Jurkat, Clone E6-1 (cell line): Measurements from ENCODE around the gene SH3BP5.

Experiments
- DNase-seq: peaks from one replicate; pipeline ENCODE4 v3.0.0-alpha.2; 2011; ENCODE audit warnings: low read depth, low spot score
- H3K4me3 ChIP-seq: 2 replicates; pipeline ENCODE4 v1.5.1; 2011; ENCODE audit warnings: mild to moderate bottlenecking, low read length, control low read depth, moderate library complexity

SH3BP5 gene

DNA sequence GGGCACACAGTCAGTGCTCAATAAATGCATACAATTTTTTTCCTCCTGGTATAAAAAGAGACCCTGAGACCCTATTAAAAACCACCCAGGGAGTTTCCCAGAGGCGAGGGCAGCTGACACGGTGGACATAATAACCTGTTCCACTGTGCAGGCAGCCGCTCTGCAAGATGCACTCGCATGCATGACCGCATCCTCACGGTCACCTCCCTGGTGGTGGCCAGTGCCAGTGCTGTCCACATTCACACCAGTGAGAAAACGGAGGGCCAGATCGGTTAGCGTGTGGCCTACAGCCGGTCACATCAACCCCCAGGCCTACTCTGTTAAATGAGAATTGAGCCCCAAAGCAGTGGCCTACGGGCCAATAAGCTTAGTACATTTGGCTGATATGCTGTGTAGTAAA, 24.8 kb downstream of the SH3BP5 start:
- H3K4me3 ChIP-seq, result no peak overlapping the region
- DNase-seq, result no peak

DNA sequence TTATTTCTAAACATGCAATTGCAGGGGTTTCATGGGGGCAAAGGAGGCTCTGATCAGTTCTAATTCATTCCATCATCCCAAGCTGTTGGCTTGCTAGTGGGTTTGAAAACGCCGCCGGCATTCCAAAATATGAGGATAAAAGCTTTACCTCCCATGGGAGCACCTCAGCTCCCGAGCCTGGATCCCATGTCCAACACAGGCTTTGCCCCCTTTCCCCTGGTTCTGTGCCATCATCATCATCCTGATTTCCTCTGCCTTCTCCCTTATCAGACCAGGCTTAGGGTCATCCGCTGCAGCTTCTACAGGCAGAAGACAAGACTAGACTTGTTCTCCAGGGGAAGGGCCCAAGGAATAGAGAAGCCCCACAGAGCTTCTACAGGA, 25.4 kb downstream of the SH3BP5 start:
- DNase-seq, result no peak

GRCh38 chr3:15305359-15305844, 27.0 kb downstream of the SH3BP5 start:
- no peak overlapping the region for H3K4me3 ChIP-seq
- no peak for DNase-seq

More for the DNA sequence above, 25.4 kb downstream of the SH3BP5 start:
- no peak overlapping the region for H3K4me3 ChIP-seq

DNA sequence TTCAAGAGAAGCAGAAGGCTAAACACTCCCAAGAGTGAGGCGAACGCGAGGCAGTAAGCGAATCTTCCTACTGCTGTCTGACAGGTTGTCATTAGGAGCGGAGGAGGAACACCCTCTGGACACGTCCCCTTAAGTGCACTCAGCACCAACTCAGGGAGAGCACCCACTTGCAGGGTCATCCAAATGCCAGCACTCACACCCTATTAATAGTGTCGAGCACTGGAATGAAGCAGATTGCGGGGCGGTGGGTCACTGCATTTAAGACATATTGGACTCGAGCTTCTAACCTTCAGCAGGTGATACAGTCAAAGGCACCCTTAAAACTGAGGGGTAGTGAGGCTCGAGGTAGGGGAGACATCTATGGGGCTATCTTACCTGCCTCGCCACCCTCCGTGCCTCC, 28.7 kb downstream of the SH3BP5 start:
- no peak for DNase-seq
- no peak overlapping the region for H3K4me3 ChIP-seq

DNA sequence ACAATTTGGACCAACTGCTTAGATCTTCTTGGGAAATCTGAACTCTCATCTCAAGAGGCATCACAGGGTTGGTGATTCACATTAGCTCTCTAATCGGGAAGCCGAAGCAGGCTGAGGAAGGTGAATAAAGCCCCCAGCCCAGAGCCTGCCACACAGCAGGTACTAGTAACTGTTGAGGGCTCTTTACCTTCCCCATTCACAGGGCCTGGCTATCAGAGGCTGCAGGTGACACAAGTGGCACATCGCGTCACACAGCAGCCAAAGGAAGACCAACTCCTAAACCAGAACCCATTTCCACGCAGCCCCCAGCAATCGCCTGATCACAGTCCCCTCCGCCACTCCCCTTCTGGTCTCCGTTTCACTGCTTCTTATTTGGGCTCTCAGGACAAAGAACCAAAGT, 29.2 kb downstream of the SH3BP5 start:
- no peak for DNase-seq
- H3K4me3 ChIP-seq, result no peak overlapping the region

- H3K4me3 ChIP-seq, result no peak overlapping the region
- DNase-seq, result no peak
Observed at GRCh38 chr3:15301761-15302160, 30.6 kb downstream of the SH3BP5 start.

GRCh38 chr3:15300323-15301078, 31.9 kb downstream of the SH3BP5 start:
- no peak overlapping the region for H3K4me3 ChIP-seq
- no peak for DNase-seq

GRCh38 chr3:15299036-15299435, 33.4 kb downstream of the SH3BP5 start:
- DNase-seq, result no peak
- no peak overlapping the region for H3K4me3 ChIP-seq

DNA sequence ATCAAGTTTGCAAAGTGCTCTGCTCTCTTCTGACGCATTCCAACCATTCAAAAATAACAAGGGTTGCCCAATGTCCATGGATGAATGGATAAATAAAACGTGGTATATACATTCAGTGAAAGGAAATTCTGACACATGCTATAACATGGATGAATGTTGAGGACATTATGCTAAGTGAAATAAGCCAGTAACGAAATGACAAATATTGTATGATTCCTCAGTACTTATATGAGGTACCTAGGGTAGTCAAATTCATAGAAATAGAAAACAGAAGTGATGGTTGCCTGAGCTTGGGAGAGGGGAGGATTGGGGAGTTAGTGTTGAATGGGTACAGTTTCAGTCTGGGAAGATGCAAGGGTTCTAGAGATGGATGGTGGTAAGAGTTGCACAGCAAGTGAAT, 33.9 kb downstream of the SH3BP5 start:
- no peak overlapping the region for H3K4me3 ChIP-seq

GRCh38 chr3:15297608-15298350, 34.6 kb downstream of the SH3BP5 start:
- DNase-seq, result no peak
- H3K4me3 ChIP-seq, result no peak overlapping the region

More for the DNA sequence above, 33.9 kb downstream of the SH3BP5 start:
- DNase-seq, result no peak

DNA sequence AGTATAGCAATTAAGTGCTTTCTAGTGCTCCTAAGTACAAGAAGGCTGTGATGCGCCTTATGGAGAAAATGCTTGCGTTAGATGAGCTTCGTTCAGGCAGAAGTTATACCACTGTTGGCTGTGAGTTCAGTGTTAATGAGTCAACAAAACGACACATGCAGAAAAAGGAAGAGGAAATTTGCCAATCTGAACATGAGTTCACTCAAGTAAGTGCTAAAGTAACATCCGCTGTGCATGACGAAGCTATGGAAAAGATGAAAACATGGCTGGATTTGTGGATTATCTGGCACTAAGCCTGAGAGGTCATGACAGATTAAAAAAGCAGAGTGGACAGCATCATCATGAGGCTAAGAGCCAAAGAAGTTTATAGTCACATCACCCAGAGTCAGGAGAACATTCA, 36.9 kb downstream of the SH3BP5 start:
- no peak overlapping the region for H3K4me3 ChIP-seq
- no peak for DNase-seq

GRCh38 chr3:15294929-15295328, 37.5 kb downstream of the SH3BP5 start:
- H3K4me3 ChIP-seq, result no peak overlapping the region
- DNase-seq, result no peak

DNA sequence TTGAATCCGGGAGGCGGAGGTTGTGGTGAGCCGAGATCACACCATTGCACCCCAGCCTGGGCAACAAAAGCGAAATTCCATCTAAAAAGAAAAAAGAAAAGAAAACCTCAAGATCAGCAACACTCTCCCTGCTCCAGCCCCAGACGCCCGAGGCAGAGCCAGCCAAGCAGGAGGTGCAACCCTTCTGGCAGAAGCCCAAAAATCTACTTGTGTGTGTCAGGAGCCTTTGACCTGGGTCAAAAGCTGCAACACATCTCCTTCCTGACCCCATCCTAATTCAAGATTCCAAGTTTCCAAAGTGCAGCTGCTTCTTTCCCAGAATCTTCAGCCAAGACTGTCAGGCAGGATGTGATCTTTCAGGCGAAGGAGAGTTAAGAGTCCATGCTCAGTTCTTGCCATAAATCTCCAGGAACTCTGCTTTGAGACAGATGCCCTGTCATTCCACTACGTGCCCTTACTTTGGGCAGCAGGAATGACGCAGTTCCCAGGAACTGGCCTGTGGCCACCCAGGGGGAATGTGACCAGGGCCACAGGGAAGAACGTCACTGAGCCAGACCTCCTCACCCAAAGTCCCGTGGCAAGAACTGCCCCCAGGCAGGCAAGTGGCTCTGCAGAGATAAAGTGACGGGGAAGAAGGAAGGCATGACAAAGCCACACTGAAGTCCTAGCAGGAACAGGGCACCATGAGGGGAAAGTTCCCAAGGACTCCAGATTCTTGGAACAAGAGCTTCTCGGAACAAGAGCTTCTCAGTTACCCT, 39.4 kb downstream of the SH3BP5 start:
- H3K4me3 ChIP-seq, result no peak overlapping the region
- DNase-seq, result no peak

GRCh38 chr3:15291589-15292541, 40.5 kb downstream of the SH3BP5 start:
- DNase-seq, result peak; percentile 99
- peak overlapping the region; percentile 31 for H3K4me3 ChIP-seq

GRCh38 chr3:15290736-15291135, 41.6 kb downstream of the SH3BP5 start:
- H3K4me3 ChIP-seq, result no peak overlapping the region
- DNase-seq, result no peak

DNA sequence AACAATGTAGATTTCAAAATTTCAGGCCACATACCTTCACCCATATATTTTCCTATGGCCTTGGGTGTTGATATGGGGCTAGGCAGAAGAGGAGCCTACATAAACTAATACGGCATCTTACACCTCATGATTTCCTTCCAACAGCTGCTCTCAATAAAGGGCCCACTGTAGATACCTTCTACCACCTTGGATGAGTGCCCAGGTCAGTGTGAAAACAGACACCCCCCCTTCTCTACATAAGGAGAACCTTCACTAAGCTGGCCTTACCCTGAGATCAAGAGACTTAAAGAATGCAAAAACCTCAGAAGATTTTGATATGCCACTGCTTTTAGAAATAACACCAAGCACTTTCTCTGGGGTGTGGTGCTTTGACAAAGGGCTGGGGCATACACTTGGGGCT, 42.7 kb downstream of the SH3BP5 start:
- H3K4me3 ChIP-seq, result no peak overlapping the region
- no peak for DNase-seq

DNA sequence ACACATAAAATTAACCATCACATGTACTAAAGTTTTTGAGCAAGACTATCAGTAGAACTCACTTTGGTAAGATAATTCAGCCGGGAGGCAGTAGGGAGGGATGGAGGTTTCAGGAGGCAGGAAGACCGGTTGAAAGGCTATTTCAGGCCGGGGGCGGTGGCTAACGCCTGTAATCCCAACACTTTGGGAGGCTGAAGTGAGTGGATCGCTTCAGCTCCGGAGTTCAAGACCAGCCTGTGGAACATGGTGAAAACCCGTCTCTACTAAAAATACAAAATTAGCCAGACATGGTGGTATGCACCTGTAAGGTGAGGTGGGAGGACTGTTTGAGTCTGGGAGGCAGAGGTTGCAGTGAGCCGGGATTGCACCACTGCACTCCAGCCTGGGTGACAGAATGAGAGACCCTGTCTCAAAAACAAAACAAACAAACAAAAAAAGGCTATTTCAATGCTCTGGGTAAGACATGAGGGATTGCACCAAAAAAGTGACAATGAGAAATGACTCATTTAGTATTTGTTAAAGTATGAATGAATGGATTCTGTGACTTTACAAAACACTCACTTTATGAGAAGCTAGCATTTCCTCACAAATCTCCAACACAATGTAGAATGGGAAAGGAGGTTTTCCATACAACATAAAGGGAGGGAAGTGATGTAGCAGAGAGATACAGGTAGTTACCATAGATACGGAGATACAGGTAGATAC, 43.9 kb downstream of the SH3BP5 start:
- no peak for DNase-seq
- H3K4me3 ChIP-seq, result no peak overlapping the region
